HepG2 (cell line): ENCODE data around the gene DLX1. TPM values are rescaled to one million over a fixed set of nuclear protein-coding genes. Genes with fewer than 3 reads are reported as not detected.

ENCODE experiments used
- AHDC1 ChIP-seq: sonication (generic); formaldehyde crosslinking; IDR thresholded peaks from 2 replicates; pipeline ENCODE4 v1.5.1; 2020; ENCODE audit warnings: mild to moderate bottlenecking, missing genetic modification reagents, borderline replicate concordance
- BORCS8-MEF2B ChIP-seq: sonication (generic); formaldehyde crosslinking; IDR thresholded peaks from 2 replicates; pipeline ENCODE4 v1.8.0; 2022; ENCODE audit warnings: mild to moderate bottlenecking, missing genetic modification reagents
- CC2D1A ChIP-seq: sonication (generic); formaldehyde crosslinking; IDR thresholded peaks from 2 replicates; pipeline ENCODE4 v1.8.1; 2023; ENCODE audit warnings: mild to moderate bottlenecking, missing genetic modification reagents
- ELF1 ChIP-seq: sonication (generic); formaldehyde crosslinking; IDR thresholded peaks from 2 replicates; pipeline ENCODE4 v1.4.0; 2020; ENCODE audit warnings: missing genetic modification reagents
- NFKB2 ChIP-seq: sonication (generic); formaldehyde crosslinking; IDR thresholded peaks from 2 replicates; pipeline ENCODE4 v1.4.0; 2020; ENCODE audit warnings: missing genetic modification reagents, borderline replicate concordance
- RBM22 ChIP-seq: fragments of 200-400 bp; formaldehyde crosslinking; optimal IDR thresholded peaks from 2 replicates; pipeline ENCODE3; 2017; ENCODE audit warnings: mild to moderate bottlenecking, low read length, moderate library complexity
- SP4 ChIP-seq: sonication (generic); formaldehyde crosslinking; IDR thresholded peaks from 2 replicates; pipeline ENCODE4 v1.8.1; 2023; ENCODE audit warnings: mild to moderate bottlenecking, missing genetic modification reagents
- TBX2 ChIP-seq: sonication (generic); formaldehyde crosslinking; IDR thresholded peaks from 2 replicates; pipeline ENCODE4 v1.5.0; 2020; ENCODE audit warnings: missing genetic modification reagents, mild to moderate bottlenecking, borderline replicate concordance
- UBTF ChIP-seq: sonication (generic); formaldehyde crosslinking; IDR thresholded peaks from 2 replicates; pipeline ENCODE4 v1.4.0; 2020; ENCODE audit warnings: mild to moderate bottlenecking, missing genetic modification reagents
- ZFP82 ChIP-seq: sonication (generic); formaldehyde crosslinking; IDR thresholded peaks from 2 replicates; pipeline ENCODE4 v1.5.1; 2020; ENCODE audit warnings: mild to moderate bottlenecking, missing genetic modification reagents, borderline replicate concordance
- ZFP90 ChIP-seq: sonication (generic); formaldehyde crosslinking; IDR thresholded peaks from 2 replicates; pipeline ENCODE4 v1.8.0; 2022; ENCODE audit warnings: missing genetic modification reagents, mild to moderate bottlenecking, inconsistent platforms, borderline replicate concordance
- ZNF230 ChIP-seq: sonication (generic); formaldehyde crosslinking; IDR thresholded peaks from 2 replicates; pipeline ENCODE4 v1.4.0; 2020; ENCODE audit warnings: mild to moderate bottlenecking, missing genetic modification reagents
- ZNF614 ChIP-seq: IDR thresholded peaks from 2 replicates; pipeline ENCODE4 v1.6.1; 2018; ENCODE audit warnings: missing biosample characterization, missing genetic modification reagents, inconsistent platforms, borderline replicate concordance
- ZNF878 ChIP-seq: sonication (generic); formaldehyde crosslinking; IDR thresholded peaks from 2 replicates; pipeline ENCODE4 v1.8.1; 2023; ENCODE audit warnings: mild to moderate bottlenecking, missing genetic modification reagents, moderate library complexity
- polyA plus RNA-seq, 8 experiments: library from polyadenylated mRNA; depleted of rRNA in 3 of 8; stranded (reverse) in 7 of 8; unstranded in 1 of 8; fragments of >200 nt; fragmentation: Illumina TruSeq in 4 of 8; extraction: Trizol in 4 of 8; gene quantifications; 2 replicates each; pipeline versions ENCODE4 v1.2.1 to v1.2.3, GENCODE V29; 2011 to 2016; ENCODE audit warnings: low read depth in 4 of 8, missing spikeins in 1 of 8, mixed read lengths in 1 of 8; ENCODE audit not compliant: insufficient read depth in 1 of 8
- total RNA-seq, 5 experiments: library from RNA; depleted of rRNA; stranded (reverse); fragments of >200 nt; fragmentation: Illumina TruSeq; extraction: Trizol; gene quantifications; 2 replicates each; pipeline ENCODE4 v1.2.3, GENCODE V29; 2016; ENCODE audit warnings: low read depth in 1 of 5
- TF ChIP-seq, protein P1 (sequence below): sonication (generic); formaldehyde crosslinking; IDR thresholded peaks from 2 replicates; pipeline ENCODE4 v1.5.1; 2020; ENCODE audit warnings: missing genetic modification reagents, mild to moderate bottlenecking, borderline replicate concordance
- TF ChIP-seq, protein P2 (sequence below): sonication (generic); formaldehyde crosslinking; IDR thresholded peaks from 2 replicates; pipeline ENCODE4 v1.5.0; 2020; ENCODE audit warnings: missing genetic modification reagents

The DLX1 gene
- total and polyA plus RNA-seq, 2 of the 13 experiments (the other 11 are each of a cell fraction or from before 2014, with no cell fraction given): 0.18 to 0.86 TPM

DNA sequence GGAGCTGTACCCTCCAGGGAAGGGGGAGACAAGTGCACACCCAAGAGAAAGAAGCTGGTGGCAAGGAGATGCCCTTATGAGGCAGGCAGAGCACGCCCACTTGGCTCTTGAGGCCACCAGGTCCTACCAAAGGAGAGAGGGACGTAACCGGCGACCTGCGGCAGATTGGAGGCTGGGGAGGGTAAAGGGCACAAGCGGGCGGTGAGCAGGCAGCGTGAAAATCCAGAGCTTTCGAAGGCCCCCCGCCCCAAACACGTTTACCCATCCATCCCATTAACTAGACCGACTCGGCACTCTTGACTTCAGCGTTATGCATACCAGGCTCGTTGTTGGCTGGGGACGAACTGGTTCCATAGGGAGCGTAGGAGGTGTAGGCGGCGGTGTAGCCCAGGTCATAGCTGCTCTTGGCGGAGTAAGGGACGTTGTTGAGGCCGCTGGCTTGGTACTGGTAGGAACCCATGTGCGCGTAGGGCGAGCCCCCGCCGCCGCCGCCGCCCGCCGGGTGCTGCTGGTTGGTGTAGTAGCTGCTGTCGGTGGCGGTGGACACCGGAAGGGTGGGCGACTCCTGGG, 16.6 kb downstream of the DLX1 start (continued):
- no peak for TF ChIP-seq AHDC1 (CRISPR knock-in tag)
- no peak for TF ChIP-seq CC2D1A (CRISPR knock-in tag)
- TF ChIP-seq NFKB2 (CRISPR knock-in tag): 0 out of 2 replicates have a peak, but pooled peaks have one; percentile 43
- no peak for TF ChIP-seq RBM22
- no peak for TF ChIP-seq ZFP82 (CRISPR knock-in tag)
- TF ChIP-seq, protein P1, sequence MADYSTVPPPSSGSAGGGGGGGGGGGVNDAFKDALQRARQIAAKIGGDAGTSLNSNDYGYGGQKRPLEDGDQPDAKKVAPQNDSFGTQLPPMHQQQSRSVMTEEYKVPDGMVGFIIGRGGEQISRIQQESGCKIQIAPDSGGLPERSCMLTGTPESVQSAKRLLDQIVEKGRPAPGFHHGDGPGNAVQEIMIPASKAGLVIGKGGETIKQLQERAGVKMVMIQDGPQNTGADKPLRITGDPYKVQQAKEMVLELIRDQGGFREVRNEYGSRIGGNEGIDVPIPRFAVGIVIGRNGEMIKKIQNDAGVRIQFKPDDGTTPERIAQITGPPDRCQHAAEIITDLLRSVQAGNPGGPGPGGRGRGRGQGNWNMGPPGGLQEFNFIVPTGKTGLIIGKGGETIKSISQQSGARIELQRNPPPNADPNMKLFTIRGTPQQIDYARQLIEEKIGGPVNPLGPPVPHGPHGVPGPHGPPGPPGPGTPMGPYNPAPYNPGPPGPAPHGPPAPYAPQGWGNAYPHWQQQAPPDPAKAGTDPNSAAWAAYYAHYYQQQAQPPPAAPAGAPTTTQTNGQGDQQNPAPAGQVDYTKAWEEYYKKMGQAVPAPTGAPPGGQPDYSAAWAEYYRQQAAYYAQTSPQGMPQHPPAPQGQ (CRISPR knock-in tag): 0 out of 2 replicates have a peak, but pooled peaks have one; percentile 73
- no peak for TF ChIP-seq ELF1 (CRISPR knock-in tag)
- TF ChIP-seq, protein P2, sequence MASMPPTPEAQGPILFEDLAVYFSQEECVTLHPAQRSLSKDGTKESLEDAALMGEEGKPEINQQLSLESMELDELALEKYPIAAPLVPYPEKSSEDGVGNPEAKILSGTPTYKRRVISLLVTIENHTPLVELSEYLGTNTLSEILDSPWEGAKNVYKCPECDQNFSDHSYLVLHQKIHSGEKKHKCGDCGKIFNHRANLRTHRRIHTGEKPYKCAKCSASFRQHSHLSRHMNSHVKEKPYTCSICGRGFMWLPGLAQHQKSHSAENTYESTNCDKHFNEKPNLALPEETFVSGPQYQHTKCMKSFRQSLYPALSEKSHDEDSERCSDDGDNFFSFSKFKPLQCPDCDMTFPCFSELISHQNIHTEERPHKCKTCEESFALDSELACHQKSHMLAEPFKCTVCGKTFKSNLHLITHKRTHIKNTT (CRISPR knock-in tag): no peak
- TF ChIP-seq ZNF614 (CRISPR knock-in tag): 0 out of 2 replicates have a peak, but pooled peaks have one; percentile 9
- TF ChIP-seq BORCS8-MEF2B (CRISPR knock-in tag): peak; percentile 26; the same call in 1 of the 2 replicates
- TF ChIP-seq UBTF (CRISPR knock-in tag): peak; percentile 77
- TF ChIP-seq TBX2 (CRISPR knock-in tag): 0 out of 2 replicates have a peak, but pooled peaks have one; percentile 12
- peak; percentile 12; the same call in 1 of the 2 replicates for TF ChIP-seq SP4 (CRISPR knock-in tag)
- TF ChIP-seq ZFP90 (CRISPR knock-in tag): no peak
- 0 out of 2 replicates have a peak, but pooled peaks have one; percentile 2 for TF ChIP-seq ZNF230 (CRISPR knock-in tag)
- no peak for TF ChIP-seq ZNF878 (CRISPR knock-in tag)
